HepG2 (cell line): ENCODE data around the gene SLC25A33. TPM values are rescaled to one million over a fixed set of nuclear protein-coding genes. Genes with fewer than 3 reads are reported as not detected.
A peak's percentile ranks its signal among the peaks of the same experiment; 100 is the strongest.

ENCODE experiments used
- HNRNPL ChIP-seq: fragments of 200-400 bp; formaldehyde crosslinking; IDR thresholded peaks from 2 replicates; pipeline ENCODE4 v1.6.1; 2017; ENCODE audit warnings: mild to moderate bottlenecking, low read depth, low read length
- HNRNPLL ChIP-seq: fragments of 200-400 bp; formaldehyde crosslinking; IDR thresholded peaks from 2 replicates; pipeline ENCODE4 v1.6.1; 2017; ENCODE audit warnings: mild to moderate bottlenecking, low read depth, low read length; ENCODE audit not compliant: poor library complexity, severe bottlenecking
- MYC ChIP-seq: sonication (generic); formaldehyde crosslinking; IDR thresholded peaks from 2 replicates; pipeline ENCODE4 v1.9.0; 2021; ENCODE audit warnings: missing genetic modification reagents, borderline replicate concordance
- PRMT3 ChIP-seq: sonication (generic); formaldehyde crosslinking; IDR thresholded peaks from 2 replicates; pipeline ENCODE4 v1.8.1; 2022; ENCODE audit warnings: low read depth, mild to moderate bottlenecking, moderate library complexity, missing genetic modification reagents, borderline replicate concordance
- RFX5 ChIP-seq: IDR thresholded peaks from 2 replicates; pipeline ENCODE4 v1.6.1; 2011; ENCODE audit warnings: low read depth, low read length, improper control_type of control experiment
- TAF1 ChIP-seq: sonication (generic); formaldehyde crosslinking; IDR thresholded peaks from 2 replicates; pipeline ENCODE4 v1.4.0; 2020; ENCODE audit warnings: missing genetic modification reagents
- TBL1XR1 ChIP-seq: fragments of 150-350 bp; IDR thresholded peaks from 2 replicates; pipeline ENCODE4 v1.6.1; 2014; ENCODE audit warnings: borderline replicate concordance, low read length; ENCODE audit not compliant: partially characterized antibody
- ZMYM4 ChIP-seq: sonication (generic); formaldehyde crosslinking; IDR thresholded peaks from 2 replicates; pipeline ENCODE4 v1.8.1; 2023; ENCODE audit warnings: mild to moderate bottlenecking, missing genetic modification reagents
- ZNF251 ChIP-seq: sonication (generic); formaldehyde crosslinking; IDR thresholded peaks from 2 replicates; pipeline ENCODE4 v1.9.0; 2021; ENCODE audit warnings: mild to moderate bottlenecking, missing genetic modification reagents
- ZNF605 ChIP-seq: sonication (generic); formaldehyde crosslinking; IDR thresholded peaks from 2 replicates; pipeline ENCODE4 v1.8.0; 2022; ENCODE audit warnings: mild to moderate bottlenecking, missing genetic modification reagents
- ZNF619 ChIP-seq: sonication (generic); formaldehyde crosslinking; IDR thresholded peaks from 2 replicates; pipeline ENCODE4 v1.4.0; 2020; ENCODE audit warnings: mild to moderate bottlenecking, missing genetic modification reagents
- polyA plus RNA-seq, 8 experiments: library from polyadenylated mRNA; depleted of rRNA in 3 of 8; stranded (reverse) in 7 of 8; unstranded in 1 of 8; fragments of >200 nt; fragmentation: Illumina TruSeq in 4 of 8; extraction: Trizol in 4 of 8; gene quantifications; 2 replicates each; pipeline versions ENCODE4 v1.2.1 to v1.2.3, GENCODE V29; 2011 to 2016; ENCODE audit warnings: low read depth in 4 of 8, missing spikeins in 1 of 8, mixed read lengths in 1 of 8; ENCODE audit not compliant: insufficient read depth in 1 of 8
- total RNA-seq, 5 experiments: library from RNA; depleted of rRNA; stranded (reverse); fragments of >200 nt; fragmentation: Illumina TruSeq; extraction: Trizol; gene quantifications; 2 replicates each; pipeline ENCODE4 v1.2.3, GENCODE V29; 2016; ENCODE audit warnings: low read depth in 1 of 5
- TF ChIP-seq, protein P1 (sequence below): sonication (generic); formaldehyde crosslinking; IDR thresholded peaks from 2 replicates; pipeline ENCODE4 v1.4.0; 2020; ENCODE audit warnings: mild to moderate bottlenecking, missing genetic modification reagents
- TF ChIP-seq, protein P2 (sequence below): sonication (generic); formaldehyde crosslinking; IDR thresholded peaks from 2 replicates; pipeline ENCODE4 v1.4.0; 2020; ENCODE audit warnings: mild to moderate bottlenecking, missing genetic modification reagents
- TF ChIP-seq, protein P3 (sequence below): sonication (generic); formaldehyde crosslinking; IDR thresholded peaks from 2 replicates; pipeline ENCODE4 v1.4.0; 2020; ENCODE audit warnings: missing genetic modification reagents
- TF ChIP-seq, protein P4 (sequence below): sonication (generic); formaldehyde crosslinking; IDR thresholded peaks from 2 replicates; pipeline ENCODE4 v1.4.0; 2020; ENCODE audit warnings: missing genetic modification reagents, borderline replicate concordance
- TF ChIP-seq, protein P5 (sequence below): IDR thresholded peaks from 2 replicates; pipeline ENCODE4 v1.6.1; 2016; ENCODE audit warnings: low read depth, borderline replicate concordance

The SLC25A33 gene
- total and polyA plus RNA-seq, 2 of the 13 experiments (the other 11 are each of a cell fraction or from before 2014, with no cell fraction given), result 15.4 to 50.3 TPM

DNA sequence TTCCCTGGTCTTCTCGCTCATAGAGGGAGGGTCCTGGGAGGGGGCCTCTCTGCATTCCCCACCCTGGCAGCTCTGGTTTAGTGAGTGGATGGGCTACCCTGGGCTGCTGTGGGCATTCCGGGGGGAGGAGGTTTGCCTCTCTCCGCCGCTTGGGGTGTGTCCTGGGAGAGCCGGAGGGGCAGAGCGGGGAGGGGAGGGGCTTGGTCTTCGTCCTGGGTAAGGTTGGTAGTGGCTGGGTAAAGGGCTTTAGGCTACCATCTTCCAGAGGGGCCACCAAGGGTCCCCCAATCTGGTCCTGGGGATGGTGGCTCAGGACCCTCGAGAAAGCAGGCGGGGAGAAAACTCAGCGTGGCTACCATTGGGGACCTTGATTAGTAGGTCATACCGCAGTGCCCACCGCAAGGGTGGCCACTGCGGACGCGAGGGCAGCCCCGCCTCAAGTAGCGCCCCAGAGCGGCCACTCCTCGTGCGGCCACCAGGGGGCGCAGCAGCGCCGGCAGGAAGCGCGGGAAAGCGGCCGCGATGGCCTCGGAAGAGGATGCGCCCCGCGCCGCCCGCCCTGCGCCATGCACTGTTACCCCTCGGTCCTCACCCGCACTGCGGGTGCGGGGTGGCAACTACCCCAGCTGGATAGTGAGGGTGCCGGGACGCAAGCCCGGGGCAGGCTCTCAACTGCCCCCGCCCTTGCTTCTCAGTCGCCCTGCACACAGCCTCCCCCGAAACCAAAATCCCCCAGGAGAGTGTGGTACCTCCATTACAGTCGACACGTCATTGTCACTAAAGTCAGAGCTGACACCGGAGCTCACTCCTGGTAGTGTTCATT lies 44.1 kb upstream of the SLC25A33 start (continued):
- peak; percentile 49; the same call in 1 of the 2 replicates for TF ChIP-seq MYC (CRISPR knock-in tag)
- no peak for TF ChIP-seq PRMT3
- TF ChIP-seq, protein P1, sequence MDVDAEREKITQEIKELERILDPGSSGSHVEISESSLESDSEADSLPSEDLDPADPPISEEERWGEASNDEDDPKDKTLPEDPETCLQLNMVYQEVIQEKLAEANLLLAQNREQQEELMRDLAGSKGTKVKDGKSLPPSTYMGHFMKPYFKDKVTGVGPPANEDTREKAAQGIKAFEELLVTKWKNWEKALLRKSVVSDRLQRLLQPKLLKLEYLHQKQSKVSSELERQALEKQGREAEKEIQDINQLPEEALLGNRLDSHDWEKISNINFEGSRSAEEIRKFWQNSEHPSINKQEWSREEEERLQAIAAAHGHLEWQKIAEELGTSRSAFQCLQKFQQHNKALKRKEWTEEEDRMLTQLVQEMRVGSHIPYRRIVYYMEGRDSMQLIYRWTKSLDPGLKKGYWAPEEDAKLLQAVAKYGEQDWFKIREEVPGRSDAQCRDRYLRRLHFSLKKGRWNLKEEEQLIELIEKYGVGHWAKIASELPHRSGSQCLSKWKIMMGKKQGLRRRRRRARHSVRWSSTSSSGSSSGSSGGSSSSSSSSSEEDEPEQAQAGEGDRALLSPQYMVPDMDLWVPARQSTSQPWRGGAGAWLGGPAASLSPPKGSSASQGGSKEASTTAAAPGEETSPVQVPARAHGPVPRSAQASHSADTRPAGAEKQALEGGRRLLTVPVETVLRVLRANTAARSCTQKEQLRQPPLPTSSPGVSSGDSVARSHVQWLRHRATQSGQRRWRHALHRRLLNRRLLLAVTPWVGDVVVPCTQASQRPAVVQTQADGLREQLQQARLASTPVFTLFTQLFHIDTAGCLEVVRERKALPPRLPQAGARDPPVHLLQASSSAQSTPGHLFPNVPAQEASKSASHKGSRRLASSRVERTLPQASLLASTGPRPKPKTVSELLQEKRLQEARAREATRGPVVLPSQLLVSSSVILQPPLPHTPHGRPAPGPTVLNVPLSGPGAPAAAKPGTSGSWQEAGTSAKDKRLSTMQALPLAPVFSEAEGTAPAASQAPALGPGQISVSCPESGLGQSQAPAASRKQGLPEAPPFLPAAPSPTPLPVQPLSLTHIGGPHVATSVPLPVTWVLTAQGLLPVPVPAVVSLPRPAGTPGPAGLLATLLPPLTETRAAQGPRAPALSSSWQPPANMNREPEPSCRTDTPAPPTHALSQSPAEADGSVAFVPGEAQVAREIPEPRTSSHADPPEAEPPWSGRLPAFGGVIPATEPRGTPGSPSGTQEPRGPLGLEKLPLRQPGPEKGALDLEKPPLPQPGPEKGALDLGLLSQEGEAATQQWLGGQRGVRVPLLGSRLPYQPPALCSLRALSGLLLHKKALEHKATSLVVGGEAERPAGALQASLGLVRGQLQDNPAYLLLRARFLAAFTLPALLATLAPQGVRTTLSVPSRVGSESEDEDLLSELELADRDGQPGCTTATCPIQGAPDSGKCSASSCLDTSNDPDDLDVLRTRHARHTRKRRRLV (CRISPR knock-in tag), result no peak
- TF ChIP-seq ZNF605 (CRISPR knock-in tag), result no peak
- no peak for TF ChIP-seq ZNF619 (CRISPR knock-in tag)
- no peak for TF ChIP-seq TBL1XR1
- TF ChIP-seq, protein P2, sequence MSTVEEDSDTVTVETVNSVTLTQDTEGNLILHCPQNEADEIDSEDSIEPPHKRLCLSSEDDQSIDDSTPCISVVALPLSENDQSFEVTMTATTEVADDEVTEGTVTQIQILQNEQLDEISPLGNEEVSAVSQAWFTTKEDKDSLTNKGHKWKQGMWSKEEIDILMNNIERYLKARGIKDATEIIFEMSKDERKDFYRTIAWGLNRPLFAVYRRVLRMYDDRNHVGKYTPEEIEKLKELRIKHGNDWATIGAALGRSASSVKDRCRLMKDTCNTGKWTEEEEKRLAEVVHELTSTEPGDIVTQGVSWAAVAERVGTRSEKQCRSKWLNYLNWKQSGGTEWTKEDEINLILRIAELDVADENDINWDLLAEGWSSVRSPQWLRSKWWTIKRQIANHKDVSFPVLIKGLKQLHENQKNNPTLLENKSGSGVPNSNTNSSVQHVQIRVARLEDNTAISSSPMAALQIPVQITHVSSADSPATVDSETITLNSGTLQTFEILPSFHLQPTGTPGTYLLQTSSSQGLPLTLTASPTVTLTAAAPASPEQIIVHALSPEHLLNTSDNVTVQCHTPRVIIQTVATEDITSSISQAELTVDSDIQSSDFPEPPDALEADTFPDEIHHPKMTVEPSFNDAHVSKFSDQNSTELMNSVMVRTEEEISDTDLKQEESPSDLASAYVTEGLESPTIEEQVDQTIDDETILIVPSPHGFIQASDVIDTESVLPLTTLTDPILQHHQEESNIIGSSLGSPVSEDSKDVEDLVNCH (CRISPR knock-in tag), result no peak
- TF ChIP-seq TAF1 (CRISPR knock-in tag), result no peak
- TF ChIP-seq, protein P3, sequence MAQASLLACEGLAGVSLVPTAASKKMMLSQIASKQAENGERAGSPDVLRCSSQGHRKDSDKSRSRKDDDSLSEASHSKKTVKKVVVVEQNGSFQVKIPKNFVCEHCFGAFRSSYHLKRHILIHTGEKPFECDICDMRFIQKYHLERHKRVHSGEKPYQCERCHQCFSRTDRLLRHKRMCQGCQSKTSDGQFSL (CRISPR knock-in tag), result no peak
- TF ChIP-seq ZNF251 (CRISPR knock-in tag), result no peak
- TF ChIP-seq, protein P4, sequence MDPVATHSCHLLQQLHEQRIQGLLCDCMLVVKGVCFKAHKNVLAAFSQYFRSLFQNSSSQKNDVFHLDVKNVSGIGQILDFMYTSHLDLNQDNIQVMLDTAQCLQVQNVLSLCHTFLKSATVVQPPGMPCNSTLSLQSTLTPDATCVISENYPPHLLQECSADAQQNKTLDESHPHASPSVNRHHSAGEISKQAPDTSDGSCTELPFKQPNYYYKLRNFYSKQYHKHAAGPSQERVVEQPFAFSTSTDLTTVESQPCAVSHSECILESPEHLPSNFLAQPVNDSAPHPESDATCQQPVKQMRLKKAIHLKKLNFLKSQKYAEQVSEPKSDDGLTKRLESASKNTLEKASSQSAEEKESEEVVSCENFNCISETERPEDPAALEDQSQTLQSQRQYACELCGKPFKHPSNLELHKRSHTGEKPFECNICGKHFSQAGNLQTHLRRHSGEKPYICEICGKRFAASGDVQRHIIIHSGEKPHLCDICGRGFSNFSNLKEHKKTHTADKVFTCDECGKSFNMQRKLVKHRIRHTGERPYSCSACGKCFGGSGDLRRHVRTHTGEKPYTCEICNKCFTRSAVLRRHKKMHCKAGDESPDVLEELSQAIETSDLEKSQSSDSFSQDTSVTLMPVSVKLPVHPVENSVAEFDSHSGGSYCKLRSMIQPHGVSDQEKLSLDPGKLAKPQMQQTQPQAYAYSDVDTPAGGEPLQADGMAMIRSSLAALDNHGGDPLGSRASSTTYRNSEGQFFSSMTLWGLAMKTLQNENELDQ (CRISPR knock-in tag), result no peak
- peak; percentile 34; the same call in 1 of the 2 replicates for TF ChIP-seq ZMYM4 (CRISPR knock-in tag)
- TF ChIP-seq HNRNPL, result peak; percentile 91
- TF ChIP-seq, protein P5, sequence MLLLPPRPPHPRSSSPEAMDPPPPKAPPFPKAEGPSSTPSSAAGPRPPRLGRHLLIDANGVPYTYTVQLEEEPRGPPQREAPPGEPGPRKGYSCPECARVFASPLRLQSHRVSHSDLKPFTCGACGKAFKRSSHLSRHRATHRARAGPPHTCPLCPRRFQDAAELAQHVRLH (CRISPR knock-in tag), result peak; percentile 53
- peak; percentile 30 for TF ChIP-seq HNRNPLL
- no peak for TF ChIP-seq RFX5
